Measurements from ENCODE around the gene INS.

Gene INS

DNA sequence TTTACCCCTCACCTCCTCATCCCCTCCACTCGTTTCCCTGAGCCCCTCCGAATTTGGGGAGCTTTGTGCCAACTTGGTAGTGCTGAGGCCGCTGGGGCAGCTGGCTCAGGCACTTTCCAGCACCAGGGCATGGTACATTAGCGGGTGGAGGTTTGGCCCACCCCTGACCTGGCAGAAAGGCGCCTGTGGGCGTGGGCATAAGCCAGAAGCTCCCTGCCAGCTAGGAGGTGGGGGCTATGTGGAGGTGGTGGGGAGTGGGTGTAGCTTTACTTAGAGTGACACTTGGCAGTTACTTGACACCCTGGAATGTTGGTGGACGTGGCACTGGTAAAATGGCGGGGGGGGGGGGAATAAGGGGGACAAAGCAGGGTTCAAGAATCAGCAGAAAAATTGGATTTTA lies 11.5 kb downstream of the INS start:
- Histone ChIP-seq H3K27ac (replicated peaks; ENCODE audit: low read length) (no peak overlapping the region), H2BK15ac (ENCODE audit: low read length) (peak overlapping the region; percentile 60), H4K91ac (ENCODE audit: low read depth, low read length, poor library complexity) (no peak overlapping the region), H2AFZ (ENCODE audit: low read length) (no peak overlapping the region), H3K9me3 (replicated peaks in 1 of 2; ENCODE audit: control insufficient read depth in 2 of 2, insufficient read depth in 1 of 2, low read depth in 1 of 2, low read length in 2 of 2) (no peaks in the 10 kb centered on the region), H3K9ac (ENCODE audit: low read depth, low read length, poor library complexity) (no peak overlapping the region), H4K8ac (ENCODE audit: low read depth, low read length) (no peak overlapping the region), H3K79me1 (ENCODE audit: low read depth, low read length) (no peaks in the 10 kb centered on the region), H3K14ac (ENCODE audit: low read length) (no peak overlapping the region), H2BK5ac (ENCODE audit: low read length) (no peak overlapping the region), H3K4me2 (ENCODE audit: insufficient read depth, low read length, poor library complexity, severe bottlenecking) (peak overlapping the region; percentile 20), H3K4ac (ENCODE audit: low read length) (no peak overlapping the region), H3K36me3 (replicated peaks in 1 of 2; ENCODE audit: control insufficient read depth in 2 of 2, insufficient read depth in 2 of 2, low read length in 2 of 2) (no peaks in the 10 kb centered on the region), H2BK120ac (ENCODE audit: low read depth, low read length) (no peak overlapping the region), H2AK5ac (ENCODE audit: low read depth, low read length) (peak overlapping the region; percentile 66), H3K23ac (ENCODE audit: low read depth, low read length, poor library complexity) (peak overlapping the region; percentile 34), H2BK12ac (ENCODE audit: low read length) (peak overlapping the region; percentile 92), H3K4me3 (ENCODE audit: low read length in 2 of 2) (no peak overlapping the region), H3K4me1 (ENCODE audit: control insufficient read depth in 2 of 2, insufficient read depth in 1 of 2, low read depth in 1 of 2, low read length in 2 of 2) (peaks cover 8 to 31% of the 10 kb centered on the region in 2 donors), H3K18ac (ENCODE audit: low read length) (peak overlapping the region; percentile 88), H3K27me3 (ENCODE audit: control insufficient read depth in 3 of 3, insufficient read depth in 3 of 3, low read depth in 1 of 3, low read length in 3 of 3) (peaks cover 18 to 79% (median 41%) of the 10 kb centered on the region in 3 experiments)
- DNase-seq (ENCODE audit: low spot score), result no peak
- WGBS, 2 donors (ENCODE audit: extremely low coverage in 2 of 2, insufficient read length in 2 of 2, insufficient replicate concordance in 1 of 2), result no CpG with 5 or more reads among the region's 8 CpGs

DNA sequence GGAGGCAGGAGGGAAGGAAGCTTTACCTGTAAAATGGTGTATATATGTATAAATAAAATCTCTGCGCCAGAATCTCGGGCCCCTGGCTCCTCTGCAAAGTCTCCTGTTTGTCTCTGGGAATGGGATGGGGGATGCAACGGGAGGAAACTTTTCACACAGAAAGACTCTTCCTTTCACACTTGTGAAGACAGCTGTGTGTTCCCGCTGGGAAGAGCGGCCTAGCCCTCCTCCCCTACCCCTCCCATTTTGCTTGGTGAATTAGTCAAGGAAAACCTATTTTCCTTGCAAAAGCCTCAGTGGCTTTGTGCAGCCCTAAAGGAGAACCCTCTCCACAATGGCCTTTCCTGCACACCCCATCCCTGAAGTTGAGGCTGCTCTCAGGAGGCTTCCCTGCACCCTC lies 12.4 kb downstream of the INS start:
- H4K91ac ChIP-seq (ENCODE audit: low read depth, low read length, poor library complexity), result no peak overlapping the region
- no peak overlapping the region for H3K4me2 ChIP-seq (ENCODE audit: insufficient read depth, low read length, poor library complexity, severe bottlenecking)
- no peak overlapping the region for H2BK12ac ChIP-seq (ENCODE audit: low read length)
- H3K79me1 ChIP-seq (ENCODE audit: low read depth, low read length), result no peaks in the 10 kb centered on the region
- no peak overlapping the region for H2BK15ac ChIP-seq (ENCODE audit: low read length)
- WGBS, 2 donors (ENCODE audit: extremely low coverage in 2 of 2, insufficient read length in 2 of 2, insufficient replicate concordance in 1 of 2), result no CpG with 5 or more reads among the region's 5 CpGs
- H3K27me3 ChIP-seq (ENCODE audit: control insufficient read depth in 3 of 3, insufficient read depth in 3 of 3, low read depth in 1 of 3, low read length in 3 of 3), result peaks cover 27 to 82% (median 49%) of the 10 kb centered on the region in 3 experiments
- H2BK5ac ChIP-seq (ENCODE audit: low read length), result no peak overlapping the region
- no peak overlapping the region for H3K23ac ChIP-seq (ENCODE audit: low read depth, low read length, poor library complexity)
- no peak overlapping the region for H3K18ac ChIP-seq (ENCODE audit: low read length)
- no peak overlapping the region for H3K27ac ChIP-seq (replicated peaks; ENCODE audit: low read length)
- H3K4ac ChIP-seq (ENCODE audit: low read length), result no peak overlapping the region
- H2AFZ ChIP-seq (ENCODE audit: low read length), result no peak overlapping the region
- no peak overlapping the region for H3K9ac ChIP-seq (ENCODE audit: low read depth, low read length, poor library complexity)
- no peak for DNase-seq (ENCODE audit: low spot score)
- no peaks in the 10 kb centered on the region for H3K9me3 ChIP-seq (replicated peaks in 1 of 2; ENCODE audit: control insufficient read depth in 2 of 2, insufficient read depth in 1 of 2, low read depth in 1 of 2, low read length in 2 of 2)
- H3K4me1 ChIP-seq (ENCODE audit: control insufficient read depth in 2 of 2, insufficient read depth in 1 of 2, low read depth in 1 of 2, low read length in 2 of 2), result peaks cover 8 to 31% of the 10 kb centered on the region in 2 donors
- no peak overlapping the region for H2BK120ac ChIP-seq (ENCODE audit: low read depth, low read length)
- no peaks in the 10 kb centered on the region for H3K36me3 ChIP-seq (replicated peaks in 1 of 2; ENCODE audit: control insufficient read depth in 2 of 2, insufficient read depth in 2 of 2, low read length in 2 of 2)
- H3K4me3 ChIP-seq (ENCODE audit: low read length in 2 of 2), result no peak overlapping the region
- H4K8ac ChIP-seq (ENCODE audit: low read depth, low read length), result no peak overlapping the region
- no peak overlapping the region for H3K14ac ChIP-seq (ENCODE audit: low read length)
- H2AK5ac ChIP-seq (ENCODE audit: low read depth, low read length), result peak overlapping the region; percentile 88

DNA sequence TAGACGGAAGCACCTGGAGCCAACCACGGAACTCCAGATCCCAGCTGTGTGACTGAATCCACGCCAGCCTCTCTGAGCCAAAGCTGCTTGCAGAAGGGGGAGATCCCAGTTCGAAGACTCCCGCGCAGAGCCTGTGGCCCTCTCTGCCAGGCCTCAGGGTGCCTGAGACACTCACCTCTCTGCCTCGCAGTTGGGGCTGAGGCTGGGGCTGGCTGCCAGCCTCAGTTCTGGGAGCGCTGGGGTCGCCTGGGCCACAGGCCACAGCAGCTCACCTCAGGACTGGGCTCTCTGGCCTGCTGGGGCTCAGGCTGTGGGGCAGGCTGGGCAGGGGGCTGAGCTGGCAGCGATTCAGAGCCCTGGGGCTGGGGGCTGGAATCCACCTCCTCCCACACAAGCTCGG lies 13.6 kb downstream of the INS start:
- H3K18ac ChIP-seq (ENCODE audit: low read length), result peak overlapping the region; percentile 60
- H2BK12ac ChIP-seq (ENCODE audit: low read length), result peak overlapping the region; percentile 86
- H3K79me1 ChIP-seq (ENCODE audit: low read depth, low read length), result no peaks in the 10 kb centered on the region
- H4K8ac ChIP-seq (ENCODE audit: low read depth, low read length), result no peak overlapping the region
- H3K9me3 ChIP-seq (replicated peaks in 1 of 2; ENCODE audit: control insufficient read depth in 2 of 2, insufficient read depth in 1 of 2, low read depth in 1 of 2, low read length in 2 of 2), result no peaks in the 10 kb centered on the region
- no peak overlapping the region for H3K4me3 ChIP-seq (ENCODE audit: low read length in 2 of 2)
- no peak overlapping the region for H4K91ac ChIP-seq (ENCODE audit: low read depth, low read length, poor library complexity)
- peak overlapping the region; percentile 17 for H3K9ac ChIP-seq (ENCODE audit: low read depth, low read length, poor library complexity)
- peaks cover 36 to 86% (median 61%) of the 10 kb centered on the region in 3 experiments for H3K27me3 ChIP-seq (ENCODE audit: control insufficient read depth in 3 of 3, insufficient read depth in 3 of 3, low read depth in 1 of 3, low read length in 3 of 3)
- peak overlapping the region; percentile 88 for H2AK5ac ChIP-seq (ENCODE audit: low read depth, low read length)
- H2BK5ac ChIP-seq (ENCODE audit: low read length), result peak overlapping the region; percentile 30
- peaks cover 8 to 31% of the 10 kb centered on the region in 2 donors for H3K4me1 ChIP-seq (ENCODE audit: control insufficient read depth in 2 of 2, insufficient read depth in 1 of 2, low read depth in 1 of 2, low read length in 2 of 2)
- H3K14ac ChIP-seq (ENCODE audit: low read length), result no peak overlapping the region
- no peak overlapping the region for H3K4ac ChIP-seq (ENCODE audit: low read length)
- DNase-seq (ENCODE audit: low spot score), result no peak
- H2AFZ ChIP-seq (ENCODE audit: low read length), result no peak overlapping the region
- H3K4me2 ChIP-seq (ENCODE audit: insufficient read depth, low read length, poor library complexity, severe bottlenecking), result no peak overlapping the region
- no peak overlapping the region for H3K27ac ChIP-seq (replicated peaks; ENCODE audit: low read length)
- no peaks in the 10 kb centered on the region for H3K36me3 ChIP-seq (replicated peaks in 1 of 2; ENCODE audit: control insufficient read depth in 2 of 2, insufficient read depth in 2 of 2, low read length in 2 of 2)
- WGBS, 2 donors (ENCODE audit: extremely low coverage in 2 of 2, insufficient read length in 2 of 2, insufficient replicate concordance in 1 of 2), result no CpG with 5 or more reads among the region's 11 CpGs
- peak overlapping the region; percentile 92 for H2BK15ac ChIP-seq (ENCODE audit: low read length)
- H2BK120ac ChIP-seq (ENCODE audit: low read depth, low read length), result no peak overlapping the region
- H3K23ac ChIP-seq (ENCODE audit: low read depth, low read length, poor library complexity), result no peak overlapping the region

DNA sequence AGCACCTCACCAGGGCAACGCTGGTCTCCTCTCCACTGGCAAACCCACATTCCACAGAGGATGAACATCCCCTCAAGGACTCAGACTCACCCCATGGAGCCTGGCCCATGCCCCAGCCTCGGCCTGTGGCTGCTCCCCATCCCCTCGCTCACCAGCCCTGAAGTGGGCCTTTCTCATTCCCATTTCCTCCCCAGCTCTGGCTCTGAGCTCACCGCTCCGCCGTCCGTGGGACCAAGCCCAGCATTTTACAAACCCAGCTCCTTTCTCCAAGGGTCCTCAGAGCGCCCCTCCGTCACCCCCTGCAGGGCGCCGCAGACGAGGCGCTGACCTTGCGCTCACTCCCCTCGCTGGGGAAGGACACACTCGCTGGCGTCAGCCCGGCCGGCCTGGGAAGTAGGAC lies 15.0 kb downstream of the INS start:
- no CpG with 5 or more reads among the region's 19 CpGs for WGBS, 2 donors (ENCODE audit: extremely low coverage in 2 of 2, insufficient read length in 2 of 2, insufficient replicate concordance in 1 of 2)
- Histone ChIP-seq H3K18ac (ENCODE audit: low read length) (peak overlapping the region; percentile 20), H3K4me3 (ENCODE audit: low read length in 2 of 2) (no peak overlapping the region), H2AFZ (ENCODE audit: low read length) (no peak overlapping the region), H3K79me1 (ENCODE audit: low read depth, low read length) (no peaks in the 10 kb centered on the region), H2BK120ac (ENCODE audit: low read depth, low read length) (no peak overlapping the region), H4K91ac (ENCODE audit: low read depth, low read length, poor library complexity) (no peak overlapping the region), H3K9ac (ENCODE audit: low read depth, low read length, poor library complexity) (no peak overlapping the region), H3K9me3 (replicated peaks in 1 of 2; ENCODE audit: control insufficient read depth in 2 of 2, insufficient read depth in 1 of 2, low read depth in 1 of 2, low read length in 2 of 2) (no peaks in the 10 kb centered on the region), H3K4me2 (ENCODE audit: insufficient read depth, low read length, poor library complexity, severe bottlenecking) (no peak overlapping the region), H2BK5ac (ENCODE audit: low read length) (no peak overlapping the region), H3K4ac (ENCODE audit: low read length) (no peak overlapping the region), H4K8ac (ENCODE audit: low read depth, low read length) (no peak overlapping the region), H2BK12ac (ENCODE audit: low read length) (peak overlapping the region; percentile 33), H3K23ac (ENCODE audit: low read depth, low read length, poor library complexity) (peak overlapping the region; percentile 35), H3K36me3 (replicated peaks in 1 of 2; ENCODE audit: control insufficient read depth in 2 of 2, insufficient read depth in 2 of 2, low read length in 2 of 2) (no peaks in the 10 kb centered on the region), H3K4me1 (ENCODE audit: control insufficient read depth in 2 of 2, insufficient read depth in 1 of 2, low read depth in 1 of 2, low read length in 2 of 2) (peaks cover 8 to 28% of the 10 kb centered on the region in 2 donors), H3K27ac (replicated peaks; ENCODE audit: low read length) (no peak overlapping the region), H3K14ac (ENCODE audit: low read length) (peak overlapping the region; percentile 9), H2AK5ac (ENCODE audit: low read depth, low read length) (peak overlapping the region; percentile 76), H2BK15ac (ENCODE audit: low read length) (peak overlapping the region; percentile 41), H3K27me3 (ENCODE audit: control insufficient read depth in 3 of 3, insufficient read depth in 3 of 3, low read depth in 1 of 3, low read length in 3 of 3) (peaks cover 46 to 94% (median 75%) of the 10 kb centered on the region in 3 experiments)
- no peak for DNase-seq (ENCODE audit: low spot score)
